GM19372 (cell line): Measurements from ENCODE around the gene PIK3R2.
A peak's percentile ranks its signal among the peaks of the same experiment; 100 is the strongest.

Experiments used
- ATAC-seq: cut with Tn5 transposase; IDR thresholded peaks from one replicate; pipeline ENCODE4 v1.9.1; 2021; ENCODE audit warnings: mild to moderate bottlenecking, low read depth, moderate library complexity; ENCODE audit not compliant: unreplicated experiment

The PIK3R2 gene

DNA sequence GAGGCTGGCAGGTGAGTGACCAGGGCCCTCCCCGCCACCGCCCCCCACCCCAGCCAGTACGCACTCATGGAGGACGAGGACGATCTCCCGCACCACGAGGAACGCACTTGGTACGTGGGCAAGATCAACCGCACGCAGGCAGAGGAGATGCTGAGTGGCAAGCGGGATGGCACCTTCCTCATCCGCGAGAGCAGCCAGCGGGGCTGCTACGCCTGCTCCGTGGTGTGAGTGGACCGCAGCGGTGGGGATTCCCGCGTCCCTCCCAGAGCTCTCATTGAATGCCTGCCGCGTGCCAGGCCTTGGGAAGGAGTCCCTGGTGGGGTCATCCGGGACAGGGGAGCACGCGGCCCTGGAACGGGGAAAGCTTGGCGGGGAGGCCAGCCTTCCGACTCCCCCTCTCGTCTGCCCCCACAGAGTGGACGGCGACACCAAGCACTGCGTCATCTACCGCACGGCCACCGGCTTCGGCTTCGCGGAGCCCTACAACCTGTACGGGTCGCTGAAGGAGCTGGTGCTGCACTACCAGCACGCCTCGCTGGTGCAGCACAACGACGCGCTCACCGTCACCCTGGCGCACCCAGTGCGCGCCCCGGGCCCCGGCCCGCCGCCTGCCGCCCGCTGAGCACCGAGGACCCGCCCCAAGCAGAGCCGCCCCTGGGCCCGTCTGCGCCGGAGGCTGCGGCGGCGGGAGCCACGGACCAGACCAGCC is 15.9 kb downstream of the PIK3R2 start:
- ATAC-seq, result no peak

DNA sequence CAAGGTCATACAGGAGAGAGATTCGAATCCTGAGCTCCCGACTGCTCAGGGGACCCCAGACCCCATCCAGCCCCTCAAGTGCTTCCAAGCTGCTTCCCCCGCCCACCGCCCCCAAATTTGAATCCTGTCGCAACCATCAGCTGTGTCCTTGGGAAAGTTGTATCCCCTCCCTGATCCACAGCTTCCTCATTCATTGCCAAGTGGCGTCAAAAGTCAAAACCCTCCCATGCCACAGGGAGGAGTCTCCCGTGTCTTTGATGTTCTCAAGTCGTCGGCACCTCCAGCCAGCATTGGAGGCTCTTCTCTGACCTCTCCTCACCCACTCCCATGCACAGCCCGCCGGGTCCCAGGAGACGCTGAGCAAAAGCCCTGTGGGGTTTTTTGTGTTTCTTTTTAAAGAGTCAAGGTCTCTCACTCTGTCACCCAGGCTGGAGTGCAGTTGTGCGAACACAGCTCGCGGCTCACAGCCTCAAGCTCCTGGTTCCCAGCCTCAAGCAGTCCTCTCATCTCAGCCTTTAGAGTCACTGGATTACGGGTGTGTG is 17.8 kb downstream of the PIK3R2 start:
- no peak for ATAC-seq

DNA sequence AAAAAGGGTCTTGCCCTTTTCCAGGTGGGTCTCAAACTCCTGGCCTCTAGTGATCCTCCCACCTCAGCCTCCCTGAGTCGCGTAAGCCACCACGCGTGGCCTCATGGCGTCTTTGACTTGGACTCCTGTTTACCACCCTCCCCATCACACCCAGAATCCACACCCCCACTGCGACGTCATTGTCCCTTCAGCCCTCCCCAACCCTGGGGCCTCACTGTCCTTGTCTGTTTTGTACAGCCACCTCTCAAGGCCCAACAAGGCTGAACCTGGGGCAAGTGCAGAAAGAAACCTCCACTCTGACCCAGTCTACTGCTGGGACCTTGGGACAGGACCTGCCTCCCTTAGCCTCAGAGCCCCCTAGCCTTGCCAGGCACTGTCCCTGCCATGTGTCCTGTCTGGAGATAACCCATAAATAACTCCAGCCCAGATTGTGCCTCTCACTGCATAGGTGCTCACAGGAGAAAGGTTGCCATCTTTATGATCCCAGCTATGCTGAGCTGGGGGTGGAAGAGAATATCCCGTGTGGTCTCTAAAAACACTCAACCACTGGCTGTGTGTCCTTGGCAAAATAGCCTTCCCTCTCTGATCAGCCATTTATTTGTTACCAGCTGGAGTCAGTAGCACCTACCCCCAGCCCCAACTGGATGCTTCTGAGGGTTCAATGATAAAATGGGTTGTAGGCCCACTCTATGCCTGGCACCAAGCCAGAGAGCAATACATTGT is 18.8 kb downstream of the PIK3R2 start:
- ATAC-seq, result no peak

DNA sequence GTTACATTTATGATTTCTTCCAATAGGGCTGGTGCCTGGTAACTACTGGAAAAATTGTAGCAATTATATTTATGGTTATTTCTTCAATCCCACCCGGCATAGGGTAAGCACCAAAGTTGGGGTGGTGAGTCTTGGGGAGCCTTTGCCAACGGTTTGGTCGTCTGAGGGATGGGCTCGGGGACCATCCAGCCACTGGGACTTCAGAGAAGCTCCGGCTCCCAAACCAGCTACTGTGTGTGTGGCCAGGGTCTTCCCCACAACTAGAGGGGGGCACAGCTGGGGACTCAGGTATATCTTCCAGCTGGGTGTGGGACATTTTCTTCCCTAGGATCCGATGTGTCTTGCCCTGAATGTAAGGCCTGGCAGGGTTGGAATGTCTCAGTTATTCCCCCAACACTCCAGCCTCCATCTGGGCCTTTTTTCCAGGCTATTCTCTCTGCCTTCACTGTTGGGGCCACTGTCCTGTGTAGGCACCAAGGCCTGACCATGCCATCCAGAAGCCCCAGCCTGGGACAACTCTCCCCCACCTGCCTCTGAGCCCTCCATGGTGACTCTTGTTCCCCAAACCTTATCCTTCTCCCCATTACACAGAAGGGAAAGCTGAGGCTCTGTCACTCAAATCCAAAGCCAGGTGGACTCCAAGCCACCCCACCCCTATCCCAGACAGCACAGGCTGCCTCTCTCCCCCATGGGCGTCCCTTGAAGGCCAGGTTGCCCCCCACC is 19.5 kb downstream of the PIK3R2 start:
- no peak for ATAC-seq

DNA sequence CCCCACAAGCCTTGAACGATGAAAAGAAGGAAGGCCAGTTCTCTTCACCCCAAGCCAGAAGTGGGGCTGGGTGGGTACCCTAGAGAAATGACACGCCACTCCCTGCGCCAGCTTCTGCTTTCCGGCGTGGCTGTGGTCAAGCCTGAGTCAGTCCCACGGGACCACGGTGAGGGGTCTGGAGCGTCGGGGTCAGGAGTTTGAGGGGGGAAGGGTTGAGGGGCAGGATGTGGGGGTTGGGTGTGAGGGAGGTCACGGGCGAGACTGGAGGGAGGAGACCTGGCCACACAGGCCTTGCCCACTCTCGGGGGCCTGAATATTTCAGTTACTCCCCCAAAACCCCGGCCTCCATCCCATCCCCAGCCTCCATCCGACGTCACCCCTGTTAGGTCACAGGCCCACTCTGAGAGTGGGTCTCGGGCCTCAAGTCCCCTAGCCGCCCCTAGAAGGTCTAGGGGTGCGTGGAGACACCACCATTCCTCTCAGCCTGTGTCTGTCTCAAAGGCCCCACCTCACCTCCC is 20.1 kb downstream of the PIK3R2 start:
- ATAC-seq, result peak; percentile 13

DNA sequence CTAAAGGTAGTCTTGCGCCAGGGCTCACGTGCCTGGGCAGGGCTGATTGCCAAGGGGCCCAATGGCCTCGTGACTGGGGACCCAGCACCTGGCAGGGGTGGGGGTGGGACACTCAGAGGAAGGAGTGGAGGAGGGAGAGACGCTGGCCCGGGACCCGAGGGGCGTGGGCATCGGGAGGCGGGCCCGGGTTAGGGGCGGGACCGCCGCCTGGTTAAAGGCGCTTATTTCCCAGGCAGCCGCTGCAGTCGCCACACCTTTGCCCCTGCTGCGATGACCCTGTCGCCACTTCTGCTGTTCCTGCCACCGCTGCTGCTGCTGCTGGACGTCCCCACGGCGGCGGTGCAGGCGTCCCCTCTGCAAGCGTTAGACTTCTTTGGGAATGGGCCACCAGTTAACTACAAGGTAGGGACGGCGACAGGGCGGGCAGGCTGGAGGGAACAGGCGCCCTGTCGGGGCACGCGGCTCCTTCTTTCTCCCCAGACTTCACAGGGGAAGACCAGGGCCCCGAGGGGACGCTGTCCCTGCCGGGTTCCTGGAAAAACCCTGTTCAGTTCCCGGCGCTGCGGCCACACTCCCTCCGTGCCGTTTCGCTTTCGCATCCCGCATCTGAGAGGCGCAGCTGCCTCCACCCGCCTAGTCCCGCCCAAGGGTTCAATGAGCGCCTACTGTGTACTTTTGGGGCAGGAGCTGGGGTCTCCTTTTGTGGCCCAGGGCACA is 20.8 kb downstream of the PIK3R2 start, which contains the start of gene IFI30:
TSS of gene IFI30 (plus strand) at position 242 of the 717 bp plus-strand sequence. CDS start at position 271, 29 bp downstream.
- ATAC-seq, result peak; percentile 46

DNA sequence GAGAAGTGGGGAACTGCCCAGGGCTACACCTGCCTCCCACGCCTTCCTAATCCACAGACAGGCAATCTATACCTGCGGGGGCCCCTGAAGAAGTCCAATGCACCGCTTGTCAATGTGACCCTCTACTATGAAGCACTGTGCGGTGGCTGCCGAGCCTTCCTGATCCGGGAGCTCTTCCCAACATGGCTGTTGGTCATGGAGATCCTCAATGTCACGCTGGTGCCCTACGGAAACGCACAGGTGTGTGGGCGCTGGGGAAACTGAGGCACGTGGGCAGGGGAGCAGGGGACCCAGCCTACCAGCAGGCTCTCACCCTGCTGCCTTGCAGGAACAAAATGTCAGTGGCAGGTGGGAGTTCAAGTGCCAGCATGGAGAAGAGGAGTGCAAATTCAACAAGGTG is 22.0 kb downstream of the PIK3R2 start:
- no peak for ATAC-seq

DNA sequence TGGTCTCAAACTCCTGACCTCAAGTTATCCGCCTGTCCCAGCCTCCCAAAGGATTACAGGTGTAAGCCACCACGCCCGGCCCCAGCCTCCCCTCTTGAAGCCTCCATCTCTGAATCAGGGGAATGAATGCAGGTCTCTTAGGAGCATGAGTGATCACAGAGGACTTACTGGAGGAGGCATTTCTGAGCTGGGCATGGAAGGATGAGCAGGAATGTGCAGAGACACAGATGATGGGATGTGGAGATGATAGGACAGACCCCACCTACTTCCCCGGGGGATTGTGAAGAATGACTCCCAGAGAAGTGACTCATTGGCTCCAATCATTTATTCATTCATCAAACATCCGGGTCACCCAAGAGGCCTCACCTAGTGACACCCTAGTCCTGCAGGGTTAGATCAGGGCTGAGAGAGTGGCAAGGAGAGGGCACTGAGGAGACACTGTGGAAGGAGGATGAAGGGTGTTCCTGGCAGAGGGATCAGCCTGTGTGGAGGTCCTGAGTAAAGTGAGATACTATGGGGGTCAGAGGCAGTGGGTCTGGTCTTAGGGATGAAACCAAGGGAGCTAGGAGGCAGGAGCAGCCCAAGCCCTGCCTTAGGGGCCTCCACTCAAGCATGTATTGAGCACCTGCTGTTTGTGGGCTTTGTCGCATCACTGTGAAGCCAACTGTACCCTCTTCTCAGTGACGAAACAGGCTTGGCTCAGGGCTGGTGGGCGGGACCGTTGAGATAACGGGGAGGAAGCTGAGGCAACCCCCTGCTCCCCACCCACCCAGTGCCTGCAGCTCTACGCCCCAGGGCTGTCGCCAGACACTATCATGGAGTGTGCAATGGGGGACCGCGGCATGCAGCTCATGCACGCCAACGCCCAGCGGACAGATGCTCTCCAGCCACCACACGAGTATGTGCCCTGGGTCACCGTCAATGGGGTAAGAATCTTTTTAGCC is 23.7 kb downstream of the PIK3R2 start:
- no peak for ATAC-seq

DNA sequence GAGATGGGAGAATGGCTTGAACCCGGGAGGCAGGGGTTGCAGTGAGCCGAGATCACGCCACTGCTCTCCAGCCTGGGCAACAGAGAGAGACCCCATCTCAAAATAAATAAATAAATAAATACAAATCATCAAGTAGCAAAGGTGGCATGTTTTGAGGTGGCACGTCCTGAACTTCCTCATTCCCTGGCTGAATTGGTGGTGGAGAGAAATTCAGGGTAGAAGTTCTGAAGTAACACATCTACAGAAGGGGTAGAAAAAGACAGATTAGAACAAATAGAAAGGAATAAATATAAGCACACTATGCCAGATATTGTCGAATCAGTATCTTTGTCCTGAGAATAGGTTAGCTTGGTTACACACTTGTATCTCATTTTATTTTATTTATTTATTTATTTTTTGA is 27.0 kb downstream of the PIK3R2 start:
- no peak for ATAC-seq

DNA sequence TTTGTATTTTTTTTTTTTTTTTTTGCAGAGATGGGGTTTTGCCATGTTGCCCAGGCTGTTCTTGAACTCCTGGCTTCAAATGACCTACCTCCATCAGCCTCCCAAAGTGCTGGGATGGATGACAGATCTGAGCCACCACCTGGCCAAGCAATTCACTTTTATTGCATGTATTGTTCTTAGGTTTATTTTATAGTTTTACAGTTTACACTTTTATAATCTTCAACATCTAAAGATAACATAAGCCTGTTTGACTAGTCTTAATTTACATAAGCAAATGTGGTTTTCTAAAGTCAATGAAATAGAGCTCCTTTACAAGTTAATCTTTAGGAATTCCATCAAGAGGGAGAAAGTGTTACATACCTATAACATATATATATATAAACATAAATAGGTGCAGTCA is 30.6 kb downstream of the PIK3R2 start:
- ATAC-seq, result no peak

DNA sequence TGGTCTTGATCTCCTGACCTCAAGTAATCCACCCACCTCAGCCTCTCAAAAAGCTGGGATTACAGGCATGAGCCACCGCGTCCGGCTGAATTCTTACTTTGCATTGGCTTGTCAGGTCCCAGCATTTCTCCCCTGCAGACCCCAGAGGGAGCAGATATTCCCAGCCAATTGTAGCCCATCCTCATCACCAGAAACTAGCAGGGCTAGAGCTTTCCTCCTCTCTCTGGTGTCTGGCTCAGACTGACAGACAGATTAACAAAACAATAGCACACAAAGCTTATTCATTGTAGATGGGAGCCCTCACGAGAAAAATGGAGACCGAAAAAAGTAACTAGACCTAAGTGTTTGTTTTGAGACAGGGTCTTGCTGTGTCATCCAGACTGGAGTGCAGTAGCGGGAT is 32.6 kb downstream of the PIK3R2 start:
- no peak for ATAC-seq

DNA sequence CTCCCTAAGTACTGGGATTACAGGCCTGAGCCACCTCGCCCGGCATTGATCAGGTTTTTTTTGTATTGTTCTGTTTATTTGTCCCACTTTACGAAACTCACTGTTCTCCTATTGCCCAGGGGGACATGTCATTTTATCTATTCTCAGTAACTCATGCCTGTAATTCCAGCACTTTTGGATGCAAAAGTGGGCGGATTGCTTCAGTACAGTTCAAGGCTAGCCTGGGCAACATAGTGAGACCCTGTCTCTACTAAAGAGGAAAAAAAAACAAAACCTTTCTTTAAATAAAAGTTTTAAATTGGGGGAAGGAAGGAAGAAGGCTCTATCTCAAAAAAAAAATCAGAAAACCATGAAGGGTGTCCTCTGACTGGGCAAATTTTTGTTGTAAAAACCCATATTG is 37.3 kb downstream of the PIK3R2 start:
- no peak for ATAC-seq

DNA sequence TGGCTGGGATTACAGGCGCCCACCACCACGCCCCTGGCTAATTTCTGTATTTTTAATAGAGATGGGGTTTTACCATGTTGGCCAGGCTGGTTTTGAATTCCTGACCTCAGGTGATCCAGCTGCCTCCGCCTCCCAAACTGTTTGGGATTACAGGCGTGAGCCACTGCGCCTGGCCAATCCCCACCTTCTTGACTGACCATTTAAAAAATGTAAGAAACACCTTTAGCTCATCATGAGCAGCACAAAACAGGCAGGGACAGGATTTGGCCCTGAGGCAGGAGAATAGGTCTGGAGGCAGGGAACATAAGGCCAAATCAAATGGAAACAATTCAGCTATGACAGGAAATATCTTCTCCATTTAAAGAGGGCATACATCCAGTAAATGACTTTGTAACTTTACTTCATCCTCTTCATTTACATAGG is 38.7 kb downstream of the PIK3R2 start:
- ATAC-seq, result no peak

DNA sequence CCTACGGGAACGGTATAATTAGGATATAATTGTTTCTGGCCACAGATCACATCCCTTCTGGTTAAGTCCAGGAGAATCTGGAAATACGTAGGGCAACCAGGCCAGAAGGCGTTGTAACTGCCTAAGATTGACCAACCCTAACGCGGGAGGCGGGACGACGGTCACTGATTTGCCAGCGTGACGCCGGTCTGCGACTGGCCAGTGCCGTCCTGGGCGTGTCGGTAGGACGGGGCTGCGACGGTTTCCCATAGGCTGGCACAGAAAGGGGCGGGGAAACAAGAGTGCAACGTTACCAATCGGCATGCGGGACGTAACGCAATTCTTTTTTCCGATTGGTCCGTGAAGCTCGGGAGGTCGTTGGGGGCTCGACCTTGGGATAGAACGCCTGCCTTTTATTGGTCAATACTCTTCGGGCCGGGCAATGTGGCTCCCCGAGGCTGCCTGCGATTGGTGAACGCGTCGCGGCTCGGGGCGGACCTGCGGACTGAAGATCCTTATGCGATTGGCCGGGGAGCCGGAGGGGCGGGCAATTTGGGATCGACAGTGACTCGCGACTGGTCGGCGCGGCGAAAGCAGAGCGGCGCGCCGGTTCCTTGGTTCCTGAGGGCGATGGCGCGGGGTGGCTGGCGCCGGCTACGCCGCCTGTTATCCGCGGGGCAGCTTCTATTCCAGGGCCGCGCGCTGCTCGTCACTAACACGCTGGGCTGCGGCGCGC is 39.9 kb downstream of the PIK3R2 start, which contains the start of gene MPV17L2:
TSS of gene MPV17L2 (plus strand) at position 546 of the 715 bp plus-strand sequence. CDS start at position 610, 64 bp downstream.
- ATAC-seq, result peak; percentile 86

DNA sequence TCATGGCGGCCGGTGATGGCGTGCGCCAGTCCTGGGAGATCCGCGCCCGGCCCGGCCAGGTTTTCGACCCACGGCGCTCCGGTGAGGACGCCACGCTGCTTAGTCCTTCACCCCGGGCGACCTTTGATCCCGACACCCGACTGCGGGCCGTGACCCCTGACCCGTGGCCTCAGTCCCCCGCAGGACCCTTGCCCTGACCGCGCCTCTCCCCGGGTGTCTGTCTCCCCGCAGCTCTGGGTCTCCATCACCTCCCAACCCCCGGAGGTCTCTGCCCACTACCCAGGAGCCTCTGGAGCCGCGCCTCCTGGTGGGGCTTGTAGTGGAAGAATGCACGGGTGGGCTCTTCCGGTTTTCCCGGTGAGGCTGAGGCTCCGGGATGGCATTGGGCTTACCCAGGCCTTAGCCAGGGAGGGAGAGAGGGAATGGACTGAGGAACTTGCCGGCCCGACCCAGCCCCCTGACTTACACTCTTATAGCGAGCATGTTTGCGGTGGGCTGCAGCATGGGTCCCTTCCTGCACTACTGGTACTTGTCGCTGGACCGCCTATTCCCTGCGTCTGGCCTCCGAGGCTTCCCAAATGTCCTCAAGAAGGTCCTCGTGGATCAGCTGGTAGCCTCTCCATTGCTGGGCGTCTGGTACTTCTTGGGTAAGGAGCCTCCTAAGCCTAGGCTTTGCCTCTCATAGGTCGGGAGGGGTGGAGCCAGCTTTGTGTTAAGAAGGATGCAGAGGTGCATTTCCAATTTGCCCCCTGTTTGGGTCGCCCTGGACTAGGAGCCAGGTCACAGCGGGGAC is 40.6 kb downstream of the PIK3R2 start:
- peak; percentile 1 for ATAC-seq

DNA sequence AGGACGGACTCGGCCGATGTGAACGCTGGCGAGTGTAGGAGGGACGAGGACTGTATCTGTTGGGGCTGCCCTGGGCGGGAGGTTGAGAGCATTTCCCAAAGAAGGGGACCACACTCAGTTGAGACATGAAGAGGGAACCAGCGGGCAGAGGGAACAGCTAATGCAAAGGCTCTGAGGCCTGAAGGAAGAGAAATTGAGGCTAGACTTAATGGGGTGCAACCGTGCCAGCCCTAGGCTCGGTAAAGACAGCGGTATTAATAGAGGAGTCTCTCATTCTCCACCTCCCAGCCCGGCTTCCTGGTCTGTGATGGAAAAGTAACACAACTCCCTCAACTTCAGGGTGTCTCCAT is 41.2 kb downstream of the PIK3R2 start:
- ATAC-seq, result no peak

DNA sequence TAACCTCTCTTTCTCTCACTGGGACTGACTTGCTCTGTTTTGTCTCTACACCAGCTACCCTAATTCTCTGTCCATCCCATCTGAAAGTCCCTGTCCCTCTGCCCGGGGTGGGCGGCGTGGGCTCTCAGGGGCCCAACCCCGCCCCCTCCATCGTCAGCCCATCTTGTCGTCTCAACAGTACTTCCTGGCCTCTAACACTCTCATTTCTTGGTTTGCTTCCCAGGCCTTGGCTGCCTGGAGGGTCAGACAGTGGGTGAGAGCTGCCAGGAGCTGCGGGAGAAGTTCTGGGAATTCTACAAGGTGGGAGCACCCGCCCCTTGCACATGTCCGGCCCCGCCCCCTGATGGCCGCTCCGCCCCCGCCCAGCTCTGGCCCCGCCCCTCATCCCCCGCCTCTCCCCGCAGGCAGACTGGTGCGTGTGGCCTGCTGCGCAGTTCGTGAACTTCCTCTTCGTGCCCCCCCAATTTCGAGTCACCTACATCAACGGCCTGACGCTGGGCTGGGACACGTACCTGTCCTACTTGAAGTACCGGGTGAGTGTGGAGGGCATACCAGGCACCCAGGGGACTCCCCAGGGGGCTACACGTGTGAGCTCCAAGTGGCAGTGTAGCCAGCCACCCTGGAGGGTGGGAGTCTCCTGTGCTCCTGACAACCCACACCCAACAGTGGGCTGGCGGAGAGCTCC is 41.7 kb downstream of the PIK3R2 start:
- ATAC-seq, result no peak
